Activated gamma-delta T cell treated with Interleukin-2 at 50 U/mL for 16 hours (primary cell): ENCODE data around the gene CIPC.

Source experiments
- DNase-seq: peaks from one replicate; pipeline ENCODE4 v3.0.0-alpha.2; 2020

Gene CIPC

GRCh38 chr14:77097700-77098528 is at the start of gene CIPC:
CIPC (plus strand) TSS chr14:77098258; CDS start chr14:77105709, 7,451 bp downstream.
- DNase-seq = peak; percentile 99

- DNase-seq = no peak
These were observed 46.9 kb upstream of the CIPC start for GRCh38 chr14:77051116-77051515.

- DNase-seq = no peak
These were observed 45.6 kb upstream of the CIPC start for GRCh38 chr14:77052281-77053044.

GRCh38 chr14:77053046-77053841 is 44.8 kb upstream of the CIPC start:
- DNase-seq = peak; percentile 83

GRCh38 chr14:77055306-77055705 is 42.8 kb upstream of the CIPC start:
- no peak for DNase-seq

- no peak for DNase-seq
These were observed 42.1 kb upstream of the CIPC start for GRCh38 chr14:77055981-77056380.

- no peak for DNase-seq
These were observed 39.9 kb upstream of the CIPC start for GRCh38 chr14:77058117-77058516.

- DNase-seq = no peak
These were observed 39.3 kb upstream of the CIPC start for GRCh38 chr14:77058785-77059184.

GRCh38 chr14:77059276-77059915 is 38.7 kb upstream of the CIPC start:
- no peak for DNase-seq

GRCh38 chr14:77061630-77062257 is 36.3 kb upstream of the CIPC start:
- no peak for DNase-seq

- DNase-seq = no peak
These were observed 35.8 kb upstream of the CIPC start for GRCh38 chr14:77062261-77062660.

- no peak for DNase-seq
These were observed 34.4 kb upstream of the CIPC start for GRCh38 chr14:77063571-77064171.

GRCh38 chr14:77064521-77065178 is 33.4 kb upstream of the CIPC start:
- DNase-seq = no peak

GRCh38 chr14:77065851-77066577 is 32.0 kb upstream of the CIPC start:
- DNase-seq = no peak

GRCh38 chr14:77066578-77067172 is 31.4 kb upstream of the CIPC start:
- DNase-seq = no peak

- DNase-seq = peak; percentile 46
These were observed 30.2 kb upstream of the CIPC start for GRCh38 chr14:77067632-77068516.

- no peak for DNase-seq
These were observed 29.4 kb upstream of the CIPC start for GRCh38 chr14:77068517-77069200.

- DNase-seq = no peak
These were observed 28.5 kb upstream of the CIPC start for GRCh38 chr14:77069551-77069950.
